A549 (cell line): ENCODE results near the gene TCOF1. TPM values are rescaled to one million over a fixed set of nuclear protein-coding genes. Genes with fewer than 3 reads are reported as not detected.

ENCODE experiments used
- ATAC-seq, 2 experiments: fragments of 200-7000 bp in 1 of 2; fragments of >200 bp in 1 of 2; cut with Nextera tagmentation in 1 of 2; cut with Tn5 transposase in 1 of 2; 3 replicates each; pipeline versions ENCODE4 v1.8.0 to v1.9.1; 2018 to 2020; ENCODE audit warnings: mild to moderate bottlenecking in 1 of 2, moderate library complexity in 1 of 2
- CTCF ChIA-PET: fragments of 300-600 bp; sonication (Branson Sonifier 250); formaldehyde crosslinking; extraction: SDS; loops from one replicate; lab custom pipeline; 2021; ENCODE audit warnings: antibody characterized with exemption, inconsistent platforms; lab: Yijun Ruan, JAX
- POLR2A ChIA-PET: fragments of 350-600 bp; formaldehyde crosslinking; extraction: SDS; loops from one replicate; lab custom pipeline; 2021; ENCODE audit warnings: antibody characterized with exemption, inconsistent platforms; lab: Yijun Ruan, JAX
- DNase-seq, 2 experiments: peaks; one replicate each; pipeline versions ENCODE4 v3.0.0 to v3.0.0-alpha.2; 2011 to 2016; ENCODE audit warnings: low read depth in 1 of 2, low spot score in 1 of 2
- FAIRE-seq: peaks from 2 replicates; lab custom pipeline; 2011; peaks lifted over from hg19 to GRCh38; lab: Jason Lieb, UNC
- H3K27ac ChIP-seq, 2 experiments: fragments of >200 bp; sonication (Bioruptor Twin); formaldehyde crosslinking; 3 replicates each; pipeline ENCODE4 v1.5.1; 2016 to 2017
- H3K4me1 ChIP-seq: fragments of >200 bp; sonication (Bioruptor Twin); formaldehyde crosslinking; 3 replicates; pipeline ENCODE4 v1.6.1; 2016
- H3K4me2 ChIP-seq: fragments of >200 bp; sonication (Bioruptor Twin); formaldehyde crosslinking; 3 replicates; pipeline ENCODE4 v1.6.1; 2016
- H3K4me3 ChIP-seq: fragments of >200 bp; sonication (Bioruptor Twin); formaldehyde crosslinking; 3 replicates; pipeline ENCODE4 v1.5.1; 2016
- H3K9me3 ChIP-seq: fragments of >200 bp; sonication (Bioruptor Twin); formaldehyde crosslinking; 3 replicates; pipeline ENCODE4 v1.6.1; 2016
- CBX2 ChIP-seq: fragments of 200-600 bp; sonication (generic); IDR thresholded peaks from 2 replicates; pipeline ENCODE4 v1.6.1; 2016; ENCODE audit warnings: low read depth, mild to moderate bottlenecking, borderline replicate concordance
- CEBPB ChIP-seq, 2 experiments: fragments of >200 bp in 1 of 2; sonication (Bioruptor Twin) in 1 of 2; formaldehyde crosslinking in 1 of 2; IDR thresholded peaks; 2 replicates each; pipeline ENCODE4 v1.6.1; 2012 to 2016
- CHD2 ChIP-seq: fragments of 150-350 bp; IDR thresholded peaks from 2 replicates; pipeline ENCODE4 v1.6.1; 2014; ENCODE audit warnings: low read length; ENCODE audit not compliant: partially characterized antibody
- CHD4 ChIP-seq: fragments of 200-600 bp; sonication (generic); IDR thresholded peaks from 2 replicates; pipeline ENCODE4 v1.6.1; 2016; ENCODE audit warnings: antibody characterized with exemption, mild to moderate bottlenecking, borderline replicate concordance
- FOSL2 ChIP-seq, 2 experiments: fragments of 450-650 bp in 1 of 2; fragments of >200 bp in 1 of 2; sonication (Bioruptor Twin) in 1 of 2; formaldehyde crosslinking; IDR thresholded peaks; 2 replicates each; pipeline versions ENCODE4 v1.5.0 to v1.6.1; 2016 to 2020; ENCODE audit warnings: mild to moderate bottlenecking in 1 of 2, moderate library complexity in 1 of 2
- GATA3 ChIP-seq: IDR thresholded peaks from 2 replicates; pipeline ENCODE4 v1.6.1; 2012; ENCODE audit warnings: borderline replicate concordance
- KDM1A ChIP-seq: fragments of 200-600 bp; sonication (generic); IDR thresholded peaks from 2 replicates; pipeline ENCODE4 v1.6.1; 2016; ENCODE audit warnings: low read depth, mild to moderate bottlenecking
- KDM5A ChIP-seq: fragments of 200-600 bp; sonication (generic); IDR thresholded peaks from 2 replicates; pipeline ENCODE4 v1.6.1; 2016; ENCODE audit warnings: antibody characterized with exemption, mild to moderate bottlenecking
- NFE2L2 ChIP-seq: fragments of 150-350 bp; conservative IDR thresholded peaks from 2 replicates; pipeline ENCODE4 v1.6.1; 2014; ENCODE audit warnings: low read length
- POLR2A ChIP-seq: IDR thresholded peaks from 2 replicates; pipeline ENCODE4 v1.6.1; 2012; ENCODE audit warnings: mild to moderate bottlenecking, low read length
- RAD21 ChIP-seq, 2 experiments: fragments of >200 bp in 1 of 2; sonication (Bioruptor Twin) in 1 of 2; formaldehyde crosslinking in 1 of 2; IDR thresholded peaks in 1 of 2; conservative IDR thresholded peaks in 1 of 2; 2 replicates in 1 of 2; 3 replicates in 1 of 2; pipeline ENCODE4 v1.6.1; 2012 to 2018; ENCODE audit warnings: inconsistent platforms in 1 of 2
- RCOR1 ChIP-seq: fragments of 150-350 bp; IDR thresholded peaks from 2 replicates; pipeline ENCODE4 v1.6.1; 2014; ENCODE audit warnings: antibody characterized with exemption, low read length, low read depth
- SREBF2 ChIP-seq: fragments of 450-650 bp; IDR thresholded peaks from 2 replicates; pipeline ENCODE4 v1.6.1; 2014; ENCODE audit warnings: mild to moderate bottlenecking, moderate library complexity
- TFCP2L1 ChIP-seq: fragments of 250-450 bp; sonication (Bioruptor Pico); IDR thresholded peaks from 2 replicates; pipeline ENCODE4 v1.5.0; 2021; ENCODE audit warnings: mild to moderate bottlenecking
- ZC3H11A ChIP-seq: fragments of 450-650 bp; IDR thresholded peaks from 2 replicates; pipeline ENCODE4 v1.6.1; 2014; ENCODE audit warnings: antibody characterized with exemption, mild to moderate bottlenecking
- WGBS: methylation state at CpG from one replicate; pipeline ENCODE4 v1.1.6; 2017; ENCODE audit errors: missing lambda C conversion rate; 5-methylcytosine and 5-hydroxymethylcytosine counted together
- polyA plus RNA-seq, 4 experiments: library from polyadenylated mRNA; depleted of rRNA in 3 of 4; stranded (reverse); fragments of >200 nt; fragmentation: RNase III in 1 of 4; extraction: RNeasy Plus Mini Kit Qiagen cat#74134 plus additional on column Dnase treatment in 1 of 4; gene quantifications; 2 replicates in 3 of 4; 3 replicates in 1 of 4; pipeline ENCODE4 v1.2.3, GENCODE V29; 2011 to 2017
- TF ChIP-seq, protein P1 (sequence below): fragments of 250-450 bp; sonication (Bioruptor Pico); IDR thresholded peaks from 2 replicates; pipeline ENCODE4 v1.5.0; 2021; ENCODE audit warnings: mild to moderate bottlenecking, moderate library complexity, borderline replicate concordance
- TF ChIP-seq, protein P2 (sequence below): IDR thresholded peaks from 2 replicates; pipeline ENCODE4 v1.6.1; 2012; ENCODE audit warnings: low read depth, borderline replicate concordance
- TF ChIP-seq, protein P3 (sequence below): fragments of 450-650 bp; IDR thresholded peaks from 2 replicates; pipeline ENCODE4 v1.6.1; 2014; ENCODE audit warnings: antibody characterized with exemption
- TF ChIP-seq, protein P4 (sequence below): fragments of 150-350 bp; IDR thresholded peaks from 2 replicates; pipeline ENCODE4 v1.6.1; 2014; ENCODE audit warnings: low read depth, mild to moderate bottlenecking, low read length
- TF ChIP-seq, protein P5 (sequence below): fragments of 250-450 bp; sonication (Bioruptor Pico); IDR thresholded peaks from 2 replicates; pipeline ENCODE4 v1.5.0; 2020; ENCODE audit warnings: low read depth, mild to moderate bottlenecking, moderate library complexity
- TF ChIP-seq, protein P6 (sequence below): fragments of >200 bp; sonication (Bioruptor Twin); formaldehyde crosslinking; IDR thresholded peaks from 3 replicates; pipeline ENCODE4 v1.6.1; 2016
- TF ChIP-seq, protein P7 (sequence below): IDR thresholded peaks from 2 replicates; pipeline ENCODE4 v1.6.1; 2012

Gene TCOF1
- polyA plus RNA-seq, 2 of the 4 experiments (the other 2 are of a cell fraction): 17.5 to 47.1 TPM

DNA sequence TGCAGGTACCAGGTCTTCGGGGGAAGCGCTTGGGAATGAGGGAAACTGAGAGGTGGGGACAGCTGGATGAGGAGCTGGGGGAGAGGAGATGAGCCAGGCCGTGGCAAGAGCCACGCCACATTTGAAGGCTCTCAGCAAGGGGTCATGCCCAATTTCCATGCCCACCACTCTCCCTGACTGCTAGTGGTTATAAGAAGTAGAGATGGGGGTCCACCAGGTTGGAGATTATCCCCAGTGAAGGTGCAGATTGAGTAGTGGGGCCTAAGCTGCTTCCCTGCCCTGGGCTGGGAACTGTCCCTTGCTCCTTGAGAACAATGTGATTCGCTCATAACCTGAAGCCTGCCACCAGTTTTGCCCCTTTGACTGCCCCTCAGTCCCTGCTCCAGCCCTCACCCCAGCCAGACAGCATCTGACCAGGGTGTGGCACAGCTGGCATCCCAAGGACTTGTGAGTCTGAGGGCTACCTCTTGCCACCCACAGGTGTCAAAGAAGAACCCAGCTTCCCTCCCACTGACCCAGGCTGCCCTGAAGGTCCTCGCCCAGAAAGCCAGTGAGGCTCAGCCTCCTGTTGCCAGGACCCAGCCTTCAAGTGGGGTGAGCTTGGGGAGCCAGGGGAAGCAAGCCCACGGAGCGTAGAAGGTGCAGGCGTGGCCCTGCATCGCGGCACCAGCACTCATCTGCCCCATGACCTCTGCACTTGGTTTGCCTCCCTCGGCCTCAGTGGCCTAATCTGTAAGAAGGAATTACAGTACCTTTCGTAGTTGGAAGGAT, 33.8 kb downstream of the TCOF1 start:
- no peak for TF ChIP-seq CEBPB (IDR thresholded peaks at IDR 0.05)
- no peak for TF ChIP-seq CHD4
- TF ChIP-seq, protein P1, sequence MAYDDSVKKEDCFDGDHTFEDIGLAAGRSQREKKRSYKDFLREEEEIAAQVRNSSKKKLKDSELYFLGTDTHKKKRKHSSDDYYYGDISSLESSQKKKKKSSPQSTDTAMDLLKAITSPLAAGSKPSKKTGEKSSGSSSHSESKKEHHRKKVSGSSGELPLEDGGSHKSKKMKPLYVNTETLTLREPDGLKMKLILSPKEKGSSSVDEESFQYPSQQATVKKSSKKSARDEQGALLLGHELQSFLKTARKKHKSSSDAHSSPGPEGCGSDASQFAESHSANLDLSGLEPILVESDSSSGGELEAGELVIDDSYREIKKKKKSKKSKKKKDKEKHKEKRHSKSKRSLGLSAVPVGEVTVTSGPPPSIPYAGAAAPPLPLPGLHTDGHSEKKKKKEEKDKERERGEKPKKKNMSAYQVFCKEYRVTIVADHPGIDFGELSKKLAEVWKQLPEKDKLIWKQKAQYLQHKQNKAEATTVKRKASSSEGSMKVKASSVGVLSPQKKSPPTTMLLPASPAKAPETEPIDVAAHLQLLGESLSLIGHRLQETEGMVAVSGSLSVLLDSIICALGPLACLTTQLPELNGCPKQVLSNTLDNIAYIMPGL (CRISPR knock-in tag): no peak
- no peak for TF ChIP-seq ZC3H11A
- TF ChIP-seq RCOR1: no peak
- TF ChIP-seq TFCP2L1: no peak
- TF ChIP-seq, protein P2, sequence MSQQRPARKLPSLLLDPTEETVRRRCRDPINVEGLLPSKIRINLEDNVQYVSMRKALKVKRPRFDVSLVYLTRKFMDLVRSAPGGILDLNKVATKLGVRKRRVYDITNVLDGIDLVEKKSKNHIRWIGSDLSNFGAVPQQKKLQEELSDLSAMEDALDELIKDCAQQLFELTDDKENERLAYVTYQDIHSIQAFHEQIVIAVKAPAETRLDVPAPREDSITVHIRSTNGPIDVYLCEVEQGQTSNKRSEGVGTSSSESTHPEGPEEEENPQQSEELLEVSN: no peak
- no peak for TF ChIP-seq KDM1A
- TF ChIP-seq FOSL2 (IDR thresholded peaks at IDR 0.05): no peak
- no peak for TF ChIP-seq FOSL2 (CRISPR knock-in tag; IDR thresholded peaks at IDR 0.05)
- no peak for TF ChIP-seq POLR2A
- TF ChIP-seq, protein P3, sequence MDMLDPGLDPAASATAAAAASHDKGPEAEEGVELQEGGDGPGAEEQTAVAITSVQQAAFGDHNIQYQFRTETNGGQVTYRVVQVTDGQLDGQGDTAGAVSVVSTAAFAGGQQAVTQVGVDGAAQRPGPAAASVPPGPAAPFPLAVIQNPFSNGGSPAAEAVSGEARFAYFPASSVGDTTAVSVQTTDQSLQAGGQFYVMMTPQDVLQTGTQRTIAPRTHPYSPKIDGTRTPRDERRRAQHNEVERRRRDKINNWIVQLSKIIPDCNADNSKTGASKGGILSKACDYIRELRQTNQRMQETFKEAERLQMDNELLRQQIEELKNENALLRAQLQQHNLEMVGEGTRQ: no peak
- TF ChIP-seq CHD2: no peak
- TF ChIP-seq KDM5A: no peak
- TF ChIP-seq NFE2L2: no peak
- TF ChIP-seq RAD21 (conservative IDR thresholded peaks at IDR 0.05 in 1 of 2, IDR thresholded peaks at IDR 0.05 in 1 of 2): no peak
- TF ChIP-seq, protein P4, sequence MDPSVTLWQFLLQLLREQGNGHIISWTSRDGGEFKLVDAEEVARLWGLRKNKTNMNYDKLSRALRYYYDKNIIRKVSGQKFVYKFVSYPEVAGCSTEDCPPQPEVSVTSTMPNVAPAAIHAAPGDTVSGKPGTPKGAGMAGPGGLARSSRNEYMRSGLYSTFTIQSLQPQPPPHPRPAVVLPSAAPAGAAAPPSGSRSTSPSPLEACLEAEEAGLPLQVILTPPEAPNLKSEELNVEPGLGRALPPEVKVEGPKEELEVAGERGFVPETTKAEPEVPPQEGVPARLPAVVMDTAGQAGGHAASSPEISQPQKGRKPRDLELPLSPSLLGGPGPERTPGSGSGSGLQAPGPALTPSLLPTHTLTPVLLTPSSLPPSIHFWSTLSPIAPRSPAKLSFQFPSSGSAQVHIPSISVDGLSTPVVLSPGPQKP: no peak
- TF ChIP-seq, protein P5, sequence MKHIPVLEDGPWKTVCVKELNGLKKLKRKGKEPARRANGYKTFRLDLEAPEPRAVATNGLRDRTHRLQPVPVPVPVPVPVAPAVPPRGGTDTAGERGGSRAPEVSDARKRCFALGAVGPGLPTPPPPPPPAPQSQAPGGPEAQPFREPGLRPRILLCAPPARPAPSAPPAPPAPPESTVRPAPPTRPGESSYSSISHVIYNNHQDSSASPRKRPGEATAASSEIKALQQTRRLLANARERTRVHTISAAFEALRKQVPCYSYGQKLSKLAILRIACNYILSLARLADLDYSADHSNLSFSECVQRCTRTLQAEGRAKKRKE: no peak
- no peak overlapping the region for H3K4me3 ChIP-seq
- FAIRE-seq: no peak
- ChIA-PET POLR2A (no interaction called here), CTCF (interaction anchor here (1.0 to 1.5 kb wide), 5 partner anchors 12 to 126 kb away, joined by 3 to 4 read pairs (median 3); no protein-coding TSS in a partner anchor)
- no peak for ATAC-seq
- no peak overlapping the region for H3K4me2 ChIP-seq
- no peaks in the 10 kb centered on the region for H3K9me3 ChIP-seq
- WGBS: 94% methylated on average over 9 of the region's 13 CpGs
- no peaks in the 10 kb centered on the region for H3K4me1 ChIP-seq
- DNase-seq: no peak
- no peak overlapping the region for H3K27ac ChIP-seq

DNA sequence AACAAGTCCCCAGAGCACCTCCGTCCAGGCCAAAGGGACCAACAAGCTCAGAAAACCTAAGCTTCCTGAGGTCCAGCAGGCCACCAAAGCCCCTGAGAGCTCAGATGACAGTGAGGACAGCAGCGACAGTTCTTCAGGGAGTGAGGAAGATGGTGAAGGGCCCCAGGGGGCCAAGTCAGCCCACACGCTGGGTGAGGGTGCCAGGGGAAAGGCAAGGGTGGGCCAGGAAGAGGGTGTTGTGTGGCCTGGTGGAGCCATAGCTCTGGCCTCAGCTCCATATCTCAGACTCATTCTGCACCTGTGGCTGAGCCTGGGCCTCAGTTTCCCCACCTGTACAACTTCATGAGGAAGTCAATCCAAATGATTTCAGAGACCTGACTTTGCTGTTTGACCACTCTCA, 34.5 kb downstream of the TCOF1 start:
- WGBS: 95% methylated on average over 3 of the region's 3 CpGs
- no peak for FAIRE-seq
- TF ChIP-seq GATA3 (no peak), SREBF2 (no peak), CBX2 (no peak)
- TF ChIP-seq, protein P6, sequence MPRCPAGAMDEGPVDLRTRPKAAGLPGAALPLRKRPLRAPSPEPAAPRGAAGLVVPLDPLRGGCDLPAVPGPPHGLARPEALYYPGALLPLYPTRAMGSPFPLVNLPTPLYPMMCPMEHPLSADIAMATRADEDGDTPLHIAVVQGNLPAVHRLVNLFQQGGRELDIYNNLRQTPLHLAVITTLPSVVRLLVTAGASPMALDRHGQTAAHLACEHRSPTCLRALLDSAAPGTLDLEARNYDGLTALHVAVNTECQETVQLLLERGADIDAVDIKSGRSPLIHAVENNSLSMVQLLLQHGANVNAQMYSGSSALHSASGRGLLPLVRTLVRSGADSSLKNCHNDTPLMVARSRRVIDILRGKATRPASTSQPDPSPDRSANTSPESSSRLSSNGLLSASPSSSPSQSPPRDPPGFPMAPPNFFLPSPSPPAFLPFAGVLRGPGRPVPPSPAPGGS: no peak
- TF ChIP-seq, protein P7, sequence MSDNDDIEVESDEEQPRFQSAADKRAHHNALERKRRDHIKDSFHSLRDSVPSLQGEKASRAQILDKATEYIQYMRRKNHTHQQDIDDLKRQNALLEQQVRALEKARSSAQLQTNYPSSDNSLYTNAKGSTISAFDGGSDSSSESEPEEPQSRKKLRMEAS: no peak

More for the DNA sequence above, 34.5 kb downstream of the TCOF1 start:
- no peaks in the 10 kb centered on the region for H3K9me3 ChIP-seq
- no peaks in the 10 kb centered on the region for H3K4me1 ChIP-seq
- H3K4me2 ChIP-seq: no peak overlapping the region
- no peak for ATAC-seq
- ChIA-PET CTCF (interaction anchor here (1.0 to 1.5 kb wide), 3 partner anchors 42 to 48 kb away, joined by 3 read pairs; no protein-coding TSS in a partner anchor), POLR2A (no interaction called here)
- DNase-seq: no peak
- H3K4me3 ChIP-seq: no peak overlapping the region
- no peak overlapping the region for H3K27ac ChIP-seq
